ENCODE measurements around the gene LEFTY2.

DNA sequence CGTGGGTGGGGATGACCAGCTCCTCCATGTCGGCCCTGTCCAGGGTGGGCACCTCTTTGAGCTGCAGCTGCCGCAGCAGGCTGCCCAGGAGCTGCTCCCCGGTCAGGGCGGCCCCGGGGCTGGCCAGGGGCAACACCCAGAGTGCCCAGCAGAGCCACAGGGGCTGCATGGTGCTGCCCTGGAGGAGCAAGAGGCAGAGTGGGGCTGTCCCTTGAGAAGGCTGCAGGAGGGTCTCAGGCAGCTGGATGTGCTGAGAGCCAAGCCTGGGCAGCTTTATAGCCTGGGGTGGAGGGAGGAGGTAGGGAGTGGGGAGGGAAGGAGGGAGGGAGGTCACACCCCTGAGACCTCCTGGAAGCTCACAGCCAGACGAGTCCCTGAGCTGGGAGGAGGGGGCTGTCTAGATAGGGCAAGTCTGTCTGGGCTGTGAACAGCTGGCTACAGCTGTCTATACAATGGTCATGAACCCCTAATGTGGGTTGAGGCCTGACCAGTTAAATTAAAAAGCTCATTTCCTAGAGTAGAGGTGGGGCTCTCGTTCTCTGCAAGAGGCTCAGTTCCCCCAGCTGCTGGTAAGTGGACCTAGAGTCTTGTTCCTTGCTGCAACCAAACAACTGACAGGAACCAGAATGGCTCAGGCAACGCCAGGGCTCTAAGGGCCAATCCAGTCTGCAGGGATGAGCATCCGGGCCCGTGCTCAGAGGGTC lies 52.0 kb downstream of the LEFTY2 start, which contains the start of gene LEFTY1:
- TF ChIP-seq CBX8 (IDR thresholded peaks at IDR 0.05) = no peak
- TF ChIP-seq, protein P1, sequence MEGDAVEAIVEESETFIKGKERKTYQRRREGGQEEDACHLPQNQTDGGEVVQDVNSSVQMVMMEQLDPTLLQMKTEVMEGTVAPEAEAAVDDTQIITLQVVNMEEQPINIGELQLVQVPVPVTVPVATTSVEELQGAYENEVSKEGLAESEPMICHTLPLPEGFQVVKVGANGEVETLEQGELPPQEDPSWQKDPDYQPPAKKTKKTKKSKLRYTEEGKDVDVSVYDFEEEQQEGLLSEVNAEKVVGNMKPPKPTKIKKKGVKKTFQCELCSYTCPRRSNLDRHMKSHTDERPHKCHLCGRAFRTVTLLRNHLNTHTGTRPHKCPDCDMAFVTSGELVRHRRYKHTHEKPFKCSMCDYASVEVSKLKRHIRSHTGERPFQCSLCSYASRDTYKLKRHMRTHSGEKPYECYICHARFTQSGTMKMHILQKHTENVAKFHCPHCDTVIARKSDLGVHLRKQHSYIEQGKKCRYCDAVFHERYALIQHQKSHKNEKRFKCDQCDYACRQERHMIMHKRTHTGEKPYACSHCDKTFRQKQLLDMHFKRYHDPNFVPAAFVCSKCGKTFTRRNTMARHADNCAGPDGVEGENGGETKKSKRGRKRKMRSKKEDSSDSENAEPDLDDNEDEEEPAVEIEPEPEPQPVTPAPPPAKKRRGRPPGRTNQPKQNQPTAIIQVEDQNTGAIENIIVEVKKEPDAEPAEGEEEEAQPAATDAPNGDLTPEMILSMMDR (IDR thresholded peaks at IDR 0.05) = no peak
- TF ChIP-seq NPAS2 (CRISPR knock-in tag; IDR thresholded peaks at IDR 0.05; ENCODE audit: borderline replicate concordance) = no peak
- TF ChIP-seq CHD4 (IDR thresholded peaks at IDR 0.05; ENCODE audit: borderline replicate concordance) = no peak
- no peak for TF ChIP-seq JUNB (IDR thresholded peaks at IDR 0.05)
- TF ChIP-seq, protein P2, sequence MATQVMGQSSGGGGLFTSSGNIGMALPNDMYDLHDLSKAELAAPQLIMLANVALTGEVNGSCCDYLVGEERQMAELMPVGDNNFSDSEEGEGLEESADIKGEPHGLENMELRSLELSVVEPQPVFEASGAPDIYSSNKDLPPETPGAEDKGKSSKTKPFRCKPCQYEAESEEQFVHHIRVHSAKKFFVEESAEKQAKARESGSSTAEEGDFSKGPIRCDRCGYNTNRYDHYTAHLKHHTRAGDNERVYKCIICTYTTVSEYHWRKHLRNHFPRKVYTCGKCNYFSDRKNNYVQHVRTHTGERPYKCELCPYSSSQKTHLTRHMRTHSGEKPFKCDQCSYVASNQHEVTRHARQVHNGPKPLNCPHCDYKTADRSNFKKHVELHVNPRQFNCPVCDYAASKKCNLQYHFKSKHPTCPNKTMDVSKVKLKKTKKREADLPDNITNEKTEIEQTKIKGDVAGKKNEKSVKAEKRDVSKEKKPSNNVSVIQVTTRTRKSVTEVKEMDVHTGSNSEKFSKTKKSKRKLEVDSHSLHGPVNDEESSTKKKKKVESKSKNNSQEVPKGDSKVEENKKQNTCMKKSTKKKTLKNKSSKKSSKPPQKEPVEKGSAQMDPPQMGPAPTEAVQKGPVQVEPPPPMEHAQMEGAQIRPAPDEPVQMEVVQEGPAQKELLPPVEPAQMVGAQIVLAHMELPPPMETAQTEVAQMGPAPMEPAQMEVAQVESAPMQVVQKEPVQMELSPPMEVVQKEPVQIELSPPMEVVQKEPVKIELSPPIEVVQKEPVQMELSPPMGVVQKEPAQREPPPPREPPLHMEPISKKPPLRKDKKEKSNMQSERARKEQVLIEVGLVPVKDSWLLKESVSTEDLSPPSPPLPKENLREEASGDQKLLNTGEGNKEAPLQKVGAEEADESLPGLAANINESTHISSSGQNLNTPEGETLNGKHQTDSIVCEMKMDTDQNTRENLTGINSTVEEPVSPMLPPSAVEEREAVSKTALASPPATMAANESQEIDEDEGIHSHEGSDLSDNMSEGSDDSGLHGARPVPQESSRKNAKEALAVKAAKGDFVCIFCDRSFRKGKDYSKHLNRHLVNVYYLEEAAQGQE (IDR thresholded peaks at IDR 0.05) = no peak
- TF ChIP-seq, protein P3, sequence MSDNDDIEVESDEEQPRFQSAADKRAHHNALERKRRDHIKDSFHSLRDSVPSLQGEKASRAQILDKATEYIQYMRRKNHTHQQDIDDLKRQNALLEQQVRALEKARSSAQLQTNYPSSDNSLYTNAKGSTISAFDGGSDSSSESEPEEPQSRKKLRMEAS (IDR thresholded peaks at IDR 0.05) = no peak
- TF ChIP-seq CHD2 (IDR thresholded peaks at IDR 0.05; ENCODE audit: low read length, partially characterized antibody) = no peak
- TF ChIP-seq RFX5 (IDR thresholded peaks at IDR 0.05) = no peak
- TF ChIP-seq SMC3 (IDR thresholded peaks at IDR 0.05) = no peak

All from A549 (cell line).